ENCODE data around the gene MAN1A1.

MAN1A1 gene

DNA sequence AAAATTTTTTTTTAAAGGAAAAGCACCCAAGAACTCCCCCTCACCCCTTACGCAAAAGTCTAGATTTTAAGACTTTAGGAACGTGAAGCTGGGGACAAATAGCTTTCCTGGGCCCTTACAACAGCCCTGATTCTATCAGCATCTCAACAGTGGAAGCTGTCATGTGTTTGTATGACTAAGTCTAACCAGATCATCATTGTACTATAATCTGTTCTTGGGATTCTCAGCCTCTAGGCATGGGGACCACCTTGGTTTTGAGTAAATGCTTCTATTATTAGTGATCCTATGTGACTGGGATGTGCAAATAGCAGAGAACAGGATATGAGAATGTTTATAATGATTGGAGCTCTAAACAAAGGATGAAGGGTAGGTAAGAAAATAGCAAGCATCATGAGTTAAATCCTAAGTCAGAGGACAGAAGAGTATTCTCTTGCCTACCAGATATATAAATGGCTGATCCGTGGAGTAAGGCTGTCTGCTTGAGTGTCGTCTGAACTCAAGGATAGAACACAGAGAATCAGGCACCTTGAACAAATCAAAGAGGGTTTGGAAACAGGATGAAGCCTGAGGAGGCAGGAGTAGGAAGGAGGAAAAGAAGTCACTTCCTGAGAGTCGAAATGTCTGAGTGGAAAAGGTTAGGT, 165.4 kb downstream of the MAN1A1 start:
- TF ChIP-seq, protein P1, sequence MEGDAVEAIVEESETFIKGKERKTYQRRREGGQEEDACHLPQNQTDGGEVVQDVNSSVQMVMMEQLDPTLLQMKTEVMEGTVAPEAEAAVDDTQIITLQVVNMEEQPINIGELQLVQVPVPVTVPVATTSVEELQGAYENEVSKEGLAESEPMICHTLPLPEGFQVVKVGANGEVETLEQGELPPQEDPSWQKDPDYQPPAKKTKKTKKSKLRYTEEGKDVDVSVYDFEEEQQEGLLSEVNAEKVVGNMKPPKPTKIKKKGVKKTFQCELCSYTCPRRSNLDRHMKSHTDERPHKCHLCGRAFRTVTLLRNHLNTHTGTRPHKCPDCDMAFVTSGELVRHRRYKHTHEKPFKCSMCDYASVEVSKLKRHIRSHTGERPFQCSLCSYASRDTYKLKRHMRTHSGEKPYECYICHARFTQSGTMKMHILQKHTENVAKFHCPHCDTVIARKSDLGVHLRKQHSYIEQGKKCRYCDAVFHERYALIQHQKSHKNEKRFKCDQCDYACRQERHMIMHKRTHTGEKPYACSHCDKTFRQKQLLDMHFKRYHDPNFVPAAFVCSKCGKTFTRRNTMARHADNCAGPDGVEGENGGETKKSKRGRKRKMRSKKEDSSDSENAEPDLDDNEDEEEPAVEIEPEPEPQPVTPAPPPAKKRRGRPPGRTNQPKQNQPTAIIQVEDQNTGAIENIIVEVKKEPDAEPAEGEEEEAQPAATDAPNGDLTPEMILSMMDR (IDR thresholded peaks at IDR 0.05; ENCODE audit: low read depth, low read length): no peak
- no peak for DNase-seq (ENCODE audit: extremely low read depth, low read depth)

DNA sequence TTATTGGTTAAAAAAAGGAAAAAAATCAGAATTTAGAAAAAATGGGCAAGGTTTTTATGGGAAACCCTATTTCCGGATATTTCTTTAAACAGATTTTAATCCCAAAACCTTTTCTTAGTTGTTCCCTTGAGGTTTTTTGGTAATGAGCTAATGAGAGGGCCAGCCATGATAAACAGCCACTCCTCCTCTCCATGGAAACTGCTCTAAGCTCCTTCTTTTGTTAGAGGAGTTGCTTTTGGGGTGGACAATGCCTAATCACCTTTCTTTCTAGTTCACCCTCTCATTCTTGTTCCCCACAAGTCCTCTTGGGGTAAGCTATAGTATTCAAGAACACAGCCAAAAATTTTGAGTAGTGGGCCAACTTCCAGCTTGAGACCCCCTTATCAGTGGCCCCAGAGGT, 166.1 kb downstream of the MAN1A1 start:
- TF ChIP-seq, protein P1 (IDR thresholded peaks at IDR 0.05; ENCODE audit: low read depth, low read length): no peak
- DNase-seq (ENCODE audit: extremely low read depth, low read depth): no peak

DNA sequence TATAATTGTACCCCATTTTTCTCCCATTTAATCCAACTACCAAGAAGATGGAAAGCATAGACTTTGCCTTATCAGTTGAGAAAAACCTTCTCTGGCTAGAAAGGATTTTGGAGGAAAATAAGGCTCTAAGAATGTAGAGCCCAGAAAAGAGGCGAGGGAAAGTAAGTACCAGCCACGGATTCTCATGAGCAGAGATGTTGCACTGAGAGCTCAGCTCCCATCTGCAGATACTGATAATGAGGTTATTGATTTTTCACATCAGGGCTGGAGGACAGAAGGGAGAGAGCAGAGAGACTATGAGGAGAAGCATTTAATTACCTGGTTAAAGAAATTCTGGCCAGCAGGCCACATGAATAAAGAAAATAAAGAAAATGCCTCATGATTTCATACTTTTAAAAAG, 166.7 kb downstream of the MAN1A1 start:
- TF ChIP-seq, protein P1 (IDR thresholded peaks at IDR 0.05; ENCODE audit: low read depth, low read length): no peak

DNA sequence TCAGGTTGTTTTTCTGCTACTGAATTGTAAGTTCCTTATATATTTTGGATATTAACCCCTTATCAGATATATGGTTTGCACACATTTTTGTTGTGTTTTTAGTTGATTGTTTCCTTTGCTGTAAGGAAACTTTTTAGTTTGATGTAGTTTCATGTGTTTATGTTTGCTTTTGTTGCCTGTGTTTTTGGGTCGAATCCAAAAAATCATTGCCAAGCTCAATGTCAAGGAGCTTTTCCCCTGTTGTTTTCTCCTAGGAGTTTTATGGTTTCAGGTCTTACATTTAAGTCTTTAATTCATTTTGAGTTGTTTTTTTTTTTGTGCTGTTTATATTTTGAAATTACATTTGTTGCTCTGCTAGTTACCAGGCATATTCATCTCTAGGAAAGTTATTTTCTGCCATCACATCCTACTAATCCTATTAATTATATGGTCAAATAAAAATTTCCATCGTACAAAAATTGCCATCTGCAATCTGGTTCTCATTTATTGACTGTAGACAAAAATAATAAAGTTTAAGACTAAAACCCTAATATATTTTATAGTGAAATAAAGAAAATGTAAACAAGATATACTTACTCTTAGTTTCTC, 167.3 kb downstream of the MAN1A1 start:
- no peak for DNase-seq (ENCODE audit: extremely low read depth, low read depth)
- TF ChIP-seq, protein P1 (IDR thresholded peaks at IDR 0.05; ENCODE audit: low read depth, low read length): no peak

More for the DNA sequence above, 166.7 kb downstream of the MAN1A1 start:
- DNase-seq (ENCODE audit: extremely low read depth, low read depth): no peak

GRCh38 chr6:119181046-119181445, 168.5 kb downstream of the MAN1A1 start:
- TF ChIP-seq, protein P1 (IDR thresholded peaks at IDR 0.05; ENCODE audit: low read depth, low read length): no peak

GRCh38 chr6:119179842-119180241, 169.7 kb downstream of the MAN1A1 start:
- TF ChIP-seq, protein P1 (IDR thresholded peaks at IDR 0.05; ENCODE audit: low read depth, low read length): no peak
- DNase-seq (ENCODE audit: extremely low read depth, low read depth): no peak

More at GRCh38 chr6:119181046-119181445, 168.5 kb downstream of the MAN1A1 start:
- no peak for DNase-seq (ENCODE audit: extremely low read depth, low read depth)

DNA sequence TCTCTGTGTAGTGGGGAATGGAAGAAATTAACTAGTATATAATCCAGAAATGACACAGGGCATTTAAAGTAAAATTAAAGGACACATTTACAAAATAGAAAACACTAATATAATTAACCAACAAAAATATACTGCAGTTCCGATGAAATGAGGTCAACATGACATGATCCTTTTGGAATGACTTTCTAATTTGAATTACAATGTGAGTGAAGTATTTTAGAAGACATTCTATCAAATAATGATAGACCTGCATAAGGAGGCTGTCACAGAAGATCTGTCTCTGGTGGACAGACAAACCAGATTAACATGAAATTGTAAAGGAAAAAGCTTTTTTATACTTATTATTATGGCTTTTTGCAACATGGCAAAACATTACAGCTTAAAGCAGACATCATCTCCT, 170.5 kb downstream of the MAN1A1 start:
- TF ChIP-seq, protein P1 (IDR thresholded peaks at IDR 0.05; ENCODE audit: low read depth, low read length): no peak

More for the DNA sequence above, 170.5 kb downstream of the MAN1A1 start:
- no peak for DNase-seq (ENCODE audit: extremely low read depth, low read depth)
